HG03060 (cell line): Measurements from ENCODE around the gene STIP1.

Experiments used
- ATAC-seq: cut with Tn5 transposase; IDR thresholded peaks from one replicate; pipeline ENCODE4 v1.9.1; 2021; ENCODE audit warnings: low read depth, moderate number of reproducible peaks; ENCODE audit not compliant: unreplicated experiment

The STIP1 gene

GRCh38 chr11:64248578-64248977 lies 62.6 kb downstream of the STIP1 start:
- no peak for ATAC-seq

GRCh38 chr11:64249038-64249437 lies 63.1 kb downstream of the STIP1 start:
- no peak for ATAC-seq

- ATAC-seq, result no peak
Observed at GRCh38 chr11:64249563-64250414, 63.8 kb downstream of the STIP1 start.

- ATAC-seq, result no peak
Observed at GRCh38 chr11:64250415-64251015, 64.5 kb downstream of the STIP1 start.

- no peak for ATAC-seq
Observed at GRCh38 chr11:64251016-64251752, 65.2 kb downstream of the STIP1 start, which contains the start of gene PLCB3. PLCB3 (plus strand) TSS chr11:64251530; CDS start chr11:64251650, 120 bp downstream.

GRCh38 chr11:64251753-64252002 lies 65.7 kb downstream of the STIP1 start:
- ATAC-seq, result no peak

GRCh38 chr11:64252003-64252872 lies 66.3 kb downstream of the STIP1 start:
- ATAC-seq, result no peak

- ATAC-seq, result no peak
Observed at GRCh38 chr11:64253043-64253442, 67.1 kb downstream of the STIP1 start.

GRCh38 chr11:64253481-64253880 lies 67.5 kb downstream of the STIP1 start:
- ATAC-seq, result no peak
